ENCODE results near the gene GPR35.
A peak's percentile ranks its signal among the peaks of the same experiment; 100 is the strongest.

GPR35 gene

DNA sequence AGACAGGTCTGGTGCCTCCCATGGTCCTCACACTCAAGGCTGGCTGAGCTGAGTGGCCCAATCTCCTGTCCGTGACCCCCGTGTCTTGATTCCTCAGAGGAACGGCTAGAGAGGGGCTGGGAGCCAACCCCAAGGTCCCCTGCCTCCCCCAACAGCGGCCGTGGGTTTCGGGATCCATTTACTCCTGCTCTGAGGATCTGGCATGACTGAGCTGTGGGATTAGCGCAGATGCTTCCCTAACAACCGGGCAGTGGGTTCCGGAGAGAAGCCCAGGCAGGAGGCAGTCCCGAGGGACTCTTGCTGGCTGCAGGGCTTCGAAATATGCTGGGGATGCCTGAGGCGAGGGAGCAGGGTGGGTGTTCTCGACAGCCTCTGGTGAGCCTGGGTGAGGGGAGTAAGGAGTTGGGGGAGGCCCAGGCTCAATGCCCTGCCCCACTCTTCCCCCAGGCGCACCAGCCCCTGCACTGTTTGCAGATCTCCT, 18.9 kb downstream of the GPR35 start:
- in situ Hi-C loops (cut with MboI; ENCODE audit: low pct_unique_long_range_greater_than_20kb, low sequenced_read_pairs, unreplicated experiment): no loop called here
- TF ChIP-seq, protein P1, sequence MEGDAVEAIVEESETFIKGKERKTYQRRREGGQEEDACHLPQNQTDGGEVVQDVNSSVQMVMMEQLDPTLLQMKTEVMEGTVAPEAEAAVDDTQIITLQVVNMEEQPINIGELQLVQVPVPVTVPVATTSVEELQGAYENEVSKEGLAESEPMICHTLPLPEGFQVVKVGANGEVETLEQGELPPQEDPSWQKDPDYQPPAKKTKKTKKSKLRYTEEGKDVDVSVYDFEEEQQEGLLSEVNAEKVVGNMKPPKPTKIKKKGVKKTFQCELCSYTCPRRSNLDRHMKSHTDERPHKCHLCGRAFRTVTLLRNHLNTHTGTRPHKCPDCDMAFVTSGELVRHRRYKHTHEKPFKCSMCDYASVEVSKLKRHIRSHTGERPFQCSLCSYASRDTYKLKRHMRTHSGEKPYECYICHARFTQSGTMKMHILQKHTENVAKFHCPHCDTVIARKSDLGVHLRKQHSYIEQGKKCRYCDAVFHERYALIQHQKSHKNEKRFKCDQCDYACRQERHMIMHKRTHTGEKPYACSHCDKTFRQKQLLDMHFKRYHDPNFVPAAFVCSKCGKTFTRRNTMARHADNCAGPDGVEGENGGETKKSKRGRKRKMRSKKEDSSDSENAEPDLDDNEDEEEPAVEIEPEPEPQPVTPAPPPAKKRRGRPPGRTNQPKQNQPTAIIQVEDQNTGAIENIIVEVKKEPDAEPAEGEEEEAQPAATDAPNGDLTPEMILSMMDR (IDR thresholded peaks at IDR 0.05; ENCODE audit: extremely low read depth, insufficient read depth, missing control alignments): no peak
- no peak for DNase-seq (ENCODE audit: low spot score)

DNA sequence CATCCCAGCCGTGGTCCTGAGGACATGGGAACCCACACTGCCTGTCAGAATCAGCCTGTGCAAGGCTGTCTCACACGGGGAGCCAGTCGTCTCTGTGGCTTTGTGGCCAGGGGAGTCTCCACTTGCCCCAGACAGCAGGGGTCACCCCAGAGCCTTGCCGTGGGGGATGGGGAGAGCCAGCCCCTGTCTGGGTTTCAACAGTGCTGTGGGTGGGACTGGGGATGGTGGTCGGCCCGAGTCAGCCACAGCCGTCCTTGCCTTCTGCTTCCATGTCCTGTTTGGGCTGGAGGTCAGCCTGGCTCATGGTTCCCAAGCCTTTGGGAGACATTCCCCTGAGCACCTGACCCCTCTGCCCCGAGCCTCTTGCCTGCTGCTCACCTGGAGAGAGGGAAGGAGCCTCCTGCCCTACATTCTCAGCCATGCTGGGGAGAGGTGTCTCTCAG, 19.6 kb downstream of the GPR35 start:
- TF ChIP-seq, protein P1 (IDR thresholded peaks at IDR 0.05; ENCODE audit: extremely low read depth, insufficient read depth, missing control alignments): no peak
- in situ Hi-C loops (cut with MboI; ENCODE audit: low pct_unique_long_range_greater_than_20kb, low sequenced_read_pairs, unreplicated experiment): no loop called here
- DNase-seq (ENCODE audit: low spot score): no peak

DNA sequence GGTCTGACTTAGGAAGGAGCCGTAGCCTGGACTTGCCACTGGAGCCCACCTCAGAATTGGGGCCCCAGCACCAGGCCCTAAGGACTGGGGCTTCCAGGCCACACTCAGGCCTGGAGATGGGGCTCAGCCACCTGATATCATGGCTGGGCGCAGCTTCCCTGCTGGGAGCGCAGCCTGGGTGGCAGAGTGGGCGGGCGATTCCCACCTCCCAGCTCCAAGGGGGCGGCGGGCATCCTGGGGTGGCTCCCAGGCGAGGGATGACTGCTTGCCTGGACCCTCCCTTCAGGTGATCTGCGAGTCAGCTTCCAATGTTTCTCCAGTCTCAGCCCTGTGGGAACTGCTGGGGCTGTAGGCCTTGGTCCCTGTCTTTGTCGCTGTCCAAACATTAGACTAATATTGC, 20.1 kb downstream of the GPR35 start:
- TF ChIP-seq, protein P1 (IDR thresholded peaks at IDR 0.05; ENCODE audit: extremely low read depth, insufficient read depth, missing control alignments): no peak
- no peak for DNase-seq (ENCODE audit: low spot score)
- in situ Hi-C loops (cut with MboI; ENCODE audit: low pct_unique_long_range_greater_than_20kb, low sequenced_read_pairs, unreplicated experiment): no loop called here

DNA sequence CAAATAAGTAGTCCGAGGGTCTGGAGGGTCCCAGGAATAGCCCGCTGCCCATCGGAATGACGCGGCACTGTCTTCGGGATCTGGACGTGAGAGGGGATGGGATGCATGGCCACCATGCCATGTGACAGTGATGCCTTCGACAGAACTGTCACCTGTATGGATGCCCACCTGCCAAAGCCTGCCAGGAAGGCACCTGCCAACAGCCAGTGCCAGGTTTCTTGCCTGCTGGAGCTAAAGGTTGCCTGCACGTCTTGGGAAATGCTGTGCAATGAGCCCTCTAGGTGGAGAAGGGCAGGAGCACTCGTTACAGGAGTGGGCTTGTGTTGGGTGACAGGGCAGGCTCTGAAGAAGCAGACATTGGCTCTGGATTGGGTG, 20.5 kb downstream of the GPR35 start:
- peak; percentile 21 for DNase-seq (ENCODE audit: low spot score)
- in situ Hi-C loops (cut with MboI; ENCODE audit: low pct_unique_long_range_greater_than_20kb, low sequenced_read_pairs, unreplicated experiment): no loop called here
- TF ChIP-seq, protein P1 (IDR thresholded peaks at IDR 0.05; ENCODE audit: extremely low read depth, insufficient read depth, missing control alignments): no peak

DNA sequence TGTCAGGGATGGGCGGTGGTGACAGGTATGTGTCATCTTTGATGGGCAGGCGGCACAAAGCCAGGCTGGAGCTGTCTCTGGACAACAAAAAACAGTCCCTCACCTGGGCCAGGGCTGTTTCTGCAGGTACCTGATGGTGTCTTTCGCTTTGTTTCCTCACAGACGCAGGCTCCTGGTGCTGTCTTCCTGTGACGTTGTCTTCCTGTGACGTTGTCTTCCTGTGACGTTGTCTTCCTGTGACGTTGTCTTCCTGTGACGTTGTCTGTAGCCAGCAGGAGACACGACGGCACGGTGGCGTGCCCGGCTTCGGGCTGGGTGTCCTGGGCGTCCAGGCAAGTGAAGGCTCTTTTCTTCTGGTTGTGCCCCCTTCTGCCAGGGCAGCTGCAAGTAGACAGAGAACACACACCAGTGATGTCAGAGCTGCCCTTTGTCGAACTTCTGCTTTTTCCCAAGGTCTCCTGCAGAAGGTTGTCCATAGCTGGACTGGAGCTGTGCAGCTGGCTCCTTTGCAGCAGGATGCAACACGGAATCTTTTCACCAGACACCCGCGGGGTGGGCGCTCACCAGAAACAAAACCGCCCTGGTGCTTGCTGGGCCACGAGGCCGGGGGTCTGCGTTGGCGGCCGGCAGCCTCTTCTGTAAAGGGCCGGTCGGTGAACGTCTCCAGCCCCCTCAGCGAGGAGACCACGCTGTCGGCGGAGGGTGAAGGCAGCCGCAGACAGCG, 21.1 kb downstream of the GPR35 start:
- in situ Hi-C loops (cut with MboI; ENCODE audit: low pct_unique_long_range_greater_than_20kb, low sequenced_read_pairs, unreplicated experiment): no loop called here
- TF ChIP-seq, protein P1 (IDR thresholded peaks at IDR 0.05; ENCODE audit: extremely low read depth, insufficient read depth, missing control alignments): no peak
- peak; percentile 18 for DNase-seq (ENCODE audit: low spot score)

DNA sequence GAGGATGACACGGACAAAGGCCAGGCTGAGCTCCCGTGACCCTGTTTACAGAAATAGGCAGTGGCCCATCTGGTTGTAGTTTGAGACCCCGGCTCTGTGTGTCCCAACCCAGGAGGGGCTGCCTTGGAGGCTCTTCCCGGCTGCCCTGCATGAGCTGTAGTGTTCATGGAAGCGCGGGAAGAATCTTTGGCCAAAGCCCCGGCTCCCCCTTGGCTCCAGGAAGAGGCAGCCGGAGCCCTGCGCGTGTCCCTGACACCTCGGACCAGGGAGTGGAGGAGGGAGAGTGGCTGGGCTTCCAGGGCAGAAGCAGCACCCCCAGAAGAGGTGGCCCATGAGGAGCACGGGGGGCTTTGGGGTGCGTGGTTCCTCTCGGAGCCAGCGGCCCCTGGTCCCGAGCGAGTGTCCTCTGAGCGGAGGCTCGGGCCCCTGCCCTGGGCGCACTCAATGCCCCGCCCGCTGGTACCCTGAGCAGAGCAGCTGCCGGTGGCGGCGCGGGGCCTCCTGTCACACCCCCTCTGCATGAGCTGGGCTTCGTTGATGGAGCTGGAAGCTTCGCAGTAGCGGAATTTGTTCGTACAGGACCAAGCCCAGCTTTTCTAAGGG, 21.7 kb downstream of the GPR35 start:
- in situ Hi-C loops (cut with MboI; ENCODE audit: low pct_unique_long_range_greater_than_20kb, low sequenced_read_pairs, unreplicated experiment): no loop called here
- TF ChIP-seq, protein P1 (IDR thresholded peaks at IDR 0.05; ENCODE audit: extremely low read depth, insufficient read depth, missing control alignments): no peak
- DNase-seq (ENCODE audit: low spot score): peak; percentile 17

All from GM13977 (cell line).